GM18499 (cell line): ENCODE data around the gene KIF17.

Experiments used
- ATAC-seq: cut with Tn5 transposase; IDR thresholded peaks from one replicate; pipeline ENCODE4 v1.9.1; 2021; ENCODE audit warnings: moderate number of reproducible peaks; ENCODE audit not compliant: insufficient read depth, unreplicated experiment

The KIF17 gene

GRCh38 chr1:20663969-20664715, 53.7 kb downstream of the KIF17 start:
- ATAC-seq: no peak

DNA sequence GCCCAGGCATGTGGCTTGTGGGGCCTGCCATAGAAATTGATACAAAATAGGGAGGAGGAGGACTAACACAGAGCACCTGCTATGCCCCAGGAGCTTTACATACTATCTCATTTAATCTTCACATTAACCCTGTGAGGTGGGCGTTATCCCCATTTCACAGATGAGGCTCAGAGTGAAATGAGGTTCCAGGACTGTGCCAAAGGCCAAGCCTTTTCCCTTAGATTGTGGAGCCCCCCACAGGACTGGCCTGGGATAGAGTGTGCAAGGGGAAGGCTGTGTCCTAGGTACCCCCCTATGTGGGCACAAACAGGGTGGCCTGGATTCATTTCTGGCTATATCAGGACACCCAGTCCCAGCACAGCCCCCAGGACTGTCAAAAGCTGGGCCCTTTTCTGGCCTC, 54.4 kb downstream of the KIF17 start:
- no peak for ATAC-seq

DNA sequence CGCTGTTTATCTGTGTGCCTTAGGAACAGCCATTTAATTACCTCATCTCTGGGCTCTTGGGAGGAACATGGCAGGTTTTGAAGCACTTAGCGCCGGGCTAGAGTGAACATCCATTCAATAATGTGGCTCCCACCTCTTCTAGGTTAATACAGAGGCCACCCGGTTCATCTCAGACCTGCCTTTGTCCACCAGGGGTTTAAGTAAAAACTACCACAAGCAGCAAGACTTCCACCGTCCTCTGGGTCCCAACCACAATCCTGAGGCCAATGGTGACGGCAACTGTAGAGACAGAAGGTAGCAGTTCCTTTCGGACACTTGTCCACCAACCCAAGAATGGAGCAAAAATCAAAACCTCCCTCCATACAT, 55.7 kb downstream of the KIF17 start:
- no peak for ATAC-seq

- peak; percentile 92 for ATAC-seq
These were observed 56.3 kb downstream of the KIF17 start, which contains the start of gene DDOST for GRCh38 chr1:20661207-20662109. Gene DDOST (minus strand): TSS chr1:20661369. CDS start chr1:20661350, 19 bp downstream.

DNA sequence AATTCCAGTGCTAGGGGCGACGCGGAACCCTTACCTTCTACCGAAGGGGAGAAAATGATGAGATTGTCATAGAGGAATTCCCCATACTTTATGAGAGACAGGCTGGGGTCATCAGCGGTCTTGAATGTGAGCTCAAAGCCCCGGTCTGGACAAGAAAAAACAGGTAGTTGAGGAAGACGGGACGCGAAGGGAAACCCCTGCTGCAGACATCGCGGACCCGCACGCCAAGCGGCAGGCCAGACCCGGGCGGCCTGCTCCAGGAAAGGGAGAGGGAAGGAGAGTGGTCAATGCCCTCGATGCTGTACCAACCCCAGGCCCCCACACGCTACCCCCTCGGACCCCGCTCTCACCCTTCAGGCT, 57.0 kb downstream of the KIF17 start:
- no peak for ATAC-seq

GRCh38 chr1:20660363-20660762, 57.4 kb downstream of the KIF17 start:
- no peak for ATAC-seq

DNA sequence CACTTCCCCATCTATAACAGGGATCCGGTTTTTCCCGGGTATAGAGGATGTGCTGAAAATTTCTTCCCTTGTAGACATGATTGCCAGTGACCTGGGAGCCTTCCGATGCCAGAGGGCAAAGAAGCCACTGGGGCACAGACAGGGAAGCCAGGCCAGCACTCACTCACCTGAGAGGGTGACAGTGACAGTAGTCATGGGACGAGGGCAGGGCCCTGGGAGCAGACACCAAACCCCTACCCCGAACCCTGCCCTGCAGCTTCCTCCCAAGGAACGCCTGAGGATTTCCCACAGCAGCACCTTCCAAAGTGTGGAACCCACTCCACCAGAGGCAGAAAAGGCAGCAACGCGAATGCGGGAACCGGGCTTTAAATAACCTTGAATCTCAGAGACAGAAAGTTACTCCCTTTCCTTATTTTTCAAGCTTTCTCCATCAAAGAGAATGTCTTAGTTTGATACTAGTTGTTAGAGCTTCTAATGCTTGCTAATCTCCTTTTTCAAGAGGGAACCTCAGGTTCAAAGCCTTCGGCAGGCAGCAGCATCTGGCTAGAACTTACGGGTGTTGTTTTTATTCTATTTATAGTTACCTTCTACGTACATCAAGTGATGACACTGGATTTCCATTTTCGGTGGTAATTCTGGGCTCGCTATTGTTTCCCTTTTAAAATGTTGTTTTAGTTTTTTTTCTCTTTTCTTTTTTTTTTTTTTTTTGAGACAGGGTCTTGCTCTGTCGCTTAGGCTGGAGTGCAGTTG, 59.5 kb downstream of the KIF17 start:
- ATAC-seq: no peak

DNA sequence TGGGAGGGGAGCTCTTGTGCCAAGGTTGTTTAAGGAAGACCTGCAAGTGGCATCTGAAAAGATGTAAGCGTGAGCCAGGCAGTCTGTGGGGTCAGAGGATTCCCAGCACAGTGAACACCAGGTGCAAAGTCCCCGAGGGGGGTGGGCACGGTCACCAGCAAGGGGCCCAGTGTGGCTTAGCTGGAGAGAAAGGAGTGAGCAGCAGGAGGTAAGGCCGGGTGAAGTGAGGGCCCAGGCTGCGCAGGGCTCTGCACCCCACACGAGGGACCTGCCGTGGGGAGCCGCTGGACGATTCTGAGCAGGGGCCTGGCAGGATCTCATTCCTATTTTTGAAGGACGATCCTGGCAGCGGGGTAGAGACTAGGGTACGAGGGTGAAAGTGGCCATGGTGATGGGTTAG, 60.8 kb downstream of the KIF17 start:
- ATAC-seq: no peak

- ATAC-seq: no peak
These were observed 63.6 kb downstream of the KIF17 start for GRCh38 chr1:20654104-20654690.

DNA sequence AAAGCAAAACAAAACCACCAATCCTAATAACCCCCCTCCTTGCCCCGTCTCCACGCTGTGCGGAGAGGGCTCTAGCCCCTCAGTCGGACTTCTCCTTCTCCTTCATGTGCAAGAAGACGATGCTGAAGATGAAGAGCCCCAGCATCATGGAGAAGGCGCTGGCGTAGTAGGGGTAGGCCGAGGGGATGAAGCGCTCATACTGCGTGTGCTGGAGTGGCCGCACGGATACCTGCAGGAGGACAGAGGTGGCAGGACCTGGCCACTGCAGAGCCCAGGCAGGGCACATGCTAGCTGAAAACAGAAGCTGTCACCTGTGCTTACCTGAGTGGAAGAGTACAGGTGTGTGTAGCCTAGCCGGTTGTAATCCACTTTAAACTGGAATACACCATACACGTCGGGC, 65.5 kb downstream of the KIF17 start:
- no peak for ATAC-seq

- no peak for ATAC-seq
These were observed 68.9 kb downstream of the KIF17 start for GRCh38 chr1:20648946-20649345.

- no peak for ATAC-seq
These were observed 69.4 kb downstream of the KIF17 start for GRCh38 chr1:20648438-20648837.

DNA sequence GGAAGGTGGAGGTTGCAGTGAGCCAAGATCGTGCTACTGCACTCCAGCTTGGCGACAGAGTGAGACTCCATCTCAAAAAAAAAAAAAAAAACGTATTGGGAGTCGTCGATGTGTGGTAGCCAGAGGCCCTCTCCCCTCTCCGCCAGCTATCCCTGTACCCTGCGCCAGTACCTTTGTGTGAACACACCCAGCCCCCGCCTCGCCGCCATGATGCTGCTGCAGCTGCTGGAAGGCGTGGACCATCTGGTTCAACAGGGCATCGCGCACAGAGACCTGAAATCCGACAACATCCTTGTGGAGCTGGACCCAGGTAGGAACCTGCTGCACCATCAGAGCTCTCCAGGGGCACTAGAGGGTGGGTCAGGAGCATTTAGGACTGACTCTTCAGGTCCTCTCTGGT, 72.4 kb downstream of the KIF17 start:
- no peak for ATAC-seq

GRCh38 chr1:20644416-20644815, 73.4 kb downstream of the KIF17 start:
- ATAC-seq: no peak

DNA sequence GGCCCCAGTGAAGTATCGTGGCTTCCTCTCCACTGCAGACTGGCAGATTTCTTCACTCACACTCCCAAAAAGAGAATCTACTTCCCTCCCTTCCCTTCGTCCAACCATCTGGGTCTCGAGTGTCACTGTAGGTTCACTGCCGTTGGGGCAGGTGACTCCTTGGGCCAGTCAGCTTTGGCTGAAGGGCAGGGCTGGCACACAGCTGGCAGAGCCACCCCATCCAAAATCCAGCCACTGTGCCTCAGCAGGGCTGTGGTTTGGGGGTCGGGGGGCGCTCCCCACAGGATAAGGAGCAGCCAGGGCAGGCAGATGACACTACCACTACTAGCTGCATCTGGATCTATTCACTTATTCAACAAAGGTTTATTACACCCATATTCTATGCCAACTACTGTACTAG, 74.7 kb downstream of the KIF17 start:
- no peak for ATAC-seq

GRCh38 chr1:20641975-20642374, 75.8 kb downstream of the KIF17 start:
- ATAC-seq: no peak

DNA sequence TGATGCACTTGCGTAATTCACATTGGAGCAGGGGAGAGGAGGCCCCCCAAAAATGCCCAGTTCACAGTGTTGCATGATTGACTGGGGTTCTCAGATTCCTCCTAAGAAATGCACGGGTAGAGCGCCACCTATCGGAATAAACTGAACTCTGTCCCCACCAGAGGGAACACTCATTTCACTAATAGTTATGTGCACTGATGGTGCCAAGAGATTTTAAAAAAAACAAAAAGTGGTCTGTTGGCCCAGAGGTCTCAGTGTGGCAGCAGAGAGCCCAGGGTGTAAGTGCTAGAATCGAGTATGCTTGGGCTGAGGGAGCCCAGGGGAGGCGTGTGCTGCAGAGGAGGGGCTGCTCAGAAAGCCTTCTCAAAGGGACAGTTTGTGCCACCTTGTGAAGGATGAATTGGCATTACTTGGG, 77.6 kb downstream of the KIF17 start:
- no peak for ATAC-seq

DNA sequence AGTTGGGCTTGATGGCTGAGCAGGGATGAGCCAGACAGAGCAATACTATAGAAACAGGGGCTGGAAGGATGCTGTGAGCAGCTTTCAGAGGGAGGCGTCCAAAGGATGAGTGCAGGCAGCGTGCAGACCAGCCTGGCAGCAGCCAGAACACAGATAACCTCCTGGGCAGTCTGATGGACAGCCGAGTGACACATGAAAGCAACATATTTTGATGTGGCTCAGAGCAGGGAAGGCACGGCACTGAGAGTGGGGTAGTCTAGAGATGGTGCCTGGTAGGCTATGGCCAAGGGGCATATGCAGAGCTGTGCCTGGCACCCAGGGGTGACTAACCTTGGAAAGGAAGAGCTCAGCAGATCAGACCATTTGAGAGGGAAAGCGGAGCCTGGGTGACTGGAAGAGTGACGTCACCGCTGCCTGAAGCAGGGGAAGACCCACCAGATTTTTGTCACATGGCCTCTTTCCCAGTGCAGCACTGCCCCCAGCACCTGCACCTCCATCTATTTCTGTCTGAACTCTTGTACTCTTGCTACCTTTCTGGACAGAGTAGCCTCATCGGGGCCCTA, 80.9 kb downstream of the KIF17 start:
- ATAC-seq: no peak

DNA sequence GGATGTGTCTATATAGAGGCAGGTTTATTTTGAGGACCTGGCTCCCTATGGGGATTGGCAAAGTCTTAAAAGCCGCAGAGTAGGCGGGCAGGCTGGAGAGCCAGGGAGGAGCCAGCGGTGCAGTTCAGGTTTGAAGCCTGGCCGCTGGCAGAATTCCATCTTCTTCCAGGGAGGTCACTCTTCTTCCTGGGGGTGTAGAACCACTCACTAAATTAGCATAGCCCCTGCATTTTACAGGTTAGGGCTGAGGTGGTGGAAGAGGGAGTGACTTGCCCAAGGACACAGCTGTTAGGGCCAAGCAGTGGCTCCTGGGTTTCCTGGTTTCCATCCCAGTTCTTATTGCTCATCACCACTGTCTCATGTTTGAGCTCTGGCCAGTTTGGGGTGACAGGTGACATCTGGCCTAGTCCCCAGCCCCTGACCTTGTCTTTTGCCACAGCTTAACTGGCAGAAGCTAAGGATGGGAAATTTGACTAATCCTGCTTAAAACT, 83.2 kb downstream of the KIF17 start:
- ATAC-seq: no peak

- ATAC-seq: no peak
These were observed 83.7 kb downstream of the KIF17 start for GRCh38 chr1:20634065-20634593.
